ENCODE measurements around the gene AVPR1B.

DNA sequence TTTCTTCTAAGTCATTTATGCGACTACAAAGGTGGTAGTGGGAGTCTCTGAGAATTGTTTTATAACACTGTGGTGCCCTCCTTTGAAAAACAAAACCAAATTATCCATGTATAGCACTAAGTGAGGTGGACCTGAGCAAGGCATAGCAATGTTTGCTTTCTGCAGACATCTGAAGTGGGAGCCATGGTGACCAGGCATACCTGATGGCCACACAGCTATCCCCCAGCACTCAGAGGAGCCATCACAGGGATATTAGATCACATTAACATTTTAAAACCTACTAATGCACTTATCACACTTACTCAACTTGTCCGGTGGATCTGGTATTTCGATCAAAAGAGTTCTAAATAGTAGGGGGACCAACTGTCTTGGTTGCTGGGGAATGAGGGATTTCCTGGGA lies 24.8 kb upstream of the AVPR1B start:
- TF ChIP-seq, protein P1, sequence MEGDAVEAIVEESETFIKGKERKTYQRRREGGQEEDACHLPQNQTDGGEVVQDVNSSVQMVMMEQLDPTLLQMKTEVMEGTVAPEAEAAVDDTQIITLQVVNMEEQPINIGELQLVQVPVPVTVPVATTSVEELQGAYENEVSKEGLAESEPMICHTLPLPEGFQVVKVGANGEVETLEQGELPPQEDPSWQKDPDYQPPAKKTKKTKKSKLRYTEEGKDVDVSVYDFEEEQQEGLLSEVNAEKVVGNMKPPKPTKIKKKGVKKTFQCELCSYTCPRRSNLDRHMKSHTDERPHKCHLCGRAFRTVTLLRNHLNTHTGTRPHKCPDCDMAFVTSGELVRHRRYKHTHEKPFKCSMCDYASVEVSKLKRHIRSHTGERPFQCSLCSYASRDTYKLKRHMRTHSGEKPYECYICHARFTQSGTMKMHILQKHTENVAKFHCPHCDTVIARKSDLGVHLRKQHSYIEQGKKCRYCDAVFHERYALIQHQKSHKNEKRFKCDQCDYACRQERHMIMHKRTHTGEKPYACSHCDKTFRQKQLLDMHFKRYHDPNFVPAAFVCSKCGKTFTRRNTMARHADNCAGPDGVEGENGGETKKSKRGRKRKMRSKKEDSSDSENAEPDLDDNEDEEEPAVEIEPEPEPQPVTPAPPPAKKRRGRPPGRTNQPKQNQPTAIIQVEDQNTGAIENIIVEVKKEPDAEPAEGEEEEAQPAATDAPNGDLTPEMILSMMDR (conservative IDR thresholded peaks at IDR 0.05; ENCODE audit: low read depth, low read length) = no peak
- TF ChIP-seq EZH2 (IDR thresholded peaks at IDR 0.05; ENCODE audit: low read length, unreplicated experiment) = no peak

Measured in PC-3 (cell line).